Measurements from ENCODE around the gene BRIX1. TPM values are rescaled to one million over a fixed set of nuclear protein-coding genes. Genes with fewer than 3 reads are reported as not detected.

Gene BRIX1
- total and polyA plus RNA-seq, 9 of the 15 experiments (the other 6 are each of a cell fraction or from before 2014, with no cell fraction given) = 115 to 193 (median 159) TPM

GRCh38 chr5:34924462-34924765 is 8.9 kb downstream of the BRIX1 start:
- POLR2A ChIA-PET = interaction anchor here (4.2 kb wide), 1 partner anchor 9 kb away, joined by 37 read pairs; the partner anchor contains the start of genes BRIX1 and RAD1
- Histone ChIP-seq H2AFZ (ENCODE audit: low read depth, low read length) (no peak overlapping the region), H3K36me3 (ENCODE audit: control insufficient read depth, insufficient read depth, low read length) (peaks cover 87% of the 10 kb centered on the region), H4K20me1 (replicated peaks; ENCODE audit: control insufficient read depth, insufficient read depth, low read length) (no peaks in the 10 kb centered on the region), H3K4me3 (no peak overlapping the region), H3K4me2 (ENCODE audit: insufficient read depth, low read length) (no peak overlapping the region), H3K9me3 (replicated peaks; ENCODE audit: control insufficient read depth, insufficient read depth, low read depth, low read length) (no peaks in the 10 kb centered on the region), H3K4me1 (replicated peaks in 1 of 2; ENCODE audit: control insufficient read depth in 2 of 2, insufficient read depth in 2 of 2, low read length in 2 of 2) (peaks cover 16 to 24% of the 10 kb centered on the region in 2 experiments), H3K27me3 (ENCODE audit: control insufficient read depth in 2 of 2, insufficient read depth in 2 of 2, low read length in 2 of 2) (no peaks in the 10 kb centered on the region), H3K27ac (ENCODE audit: extremely low read depth, low read depth, low read length) (peak overlapping the region; percentile 78; the same call in 2 of the 3 replicates), H3K79me2 (ENCODE audit: control insufficient read depth, insufficient read depth, low read length) (peaks cover 64% of the 10 kb centered on the region), H3K9me1 (ENCODE audit: control insufficient read depth, insufficient read depth, low read length) (no peaks in the 10 kb centered on the region), H3K9ac (ENCODE audit: insufficient read depth in 1 of 2, low read depth in 2 of 2, low read length in 2 of 2) (no peak overlapping the region)
- CTCF ChIA-PET (ENCODE audit: low intra/inter-chr PET ratio) = no interaction called here
- in situ Hi-C loops (cut with MboI) (loop anchor here (25.0 kb wide), 1 partner anchor 1462 kb away; no protein-coding TSS in a partner anchor), intact Hi-C loops (cut with micrococcal nuclease) (no loop called here)
- no peak for FAIRE-seq
- 0 out of 4 replicates have a peak, but pooled peaks of 1 of the 2 experiments have one; percentile 5 for TF ChIP-seq KDM4B (IDR thresholded peaks at IDR 0.05; ENCODE audit: borderline replicate concordance in 2 of 2, low read depth in 1 of 2)
- TF ChIP-seq LARP7 (IDR thresholded peaks at IDR 0.05) = no peak
- 0 out of 4 replicates have a peak, but pooled peaks of 1 of the 2 experiments have one; percentile 4 for TF ChIP-seq CSDE1 (IDR thresholded peaks at IDR 0.05)
- 0 out of 2 replicates have a peak, but pooled peaks have one; percentile 6 for TF ChIP-seq POLR2H (tag; IDR thresholded peaks at IDR 0.05; ENCODE audit: low read depth)
- TF ChIP-seq GTF2E2 (tag; IDR thresholded peaks at IDR 0.05) = 0 out of 2 replicates have a peak, but pooled peaks have one; percentile 21
- no peak for TF ChIP-seq CBFA2T2 (conservative IDR thresholded peaks at IDR 0.05)
- no peak for DNase-seq (ENCODE audit: extremely low read depth in 1 of 4, low spot score in 3 of 4)
- BruUV-seq (replicated peaks) = no TSS peak
- no peak for ATAC-seq

- Histone ChIP-seq H4K20me1 (replicated peaks; ENCODE audit: control insufficient read depth, insufficient read depth, low read length) (no peaks in the 10 kb centered on the region), H3K9me3 (replicated peaks; ENCODE audit: control insufficient read depth, insufficient read depth, low read depth, low read length) (no peaks in the 10 kb centered on the region), H2AFZ (ENCODE audit: low read depth, low read length) (no peak overlapping the region), H3K9me1 (ENCODE audit: control insufficient read depth, insufficient read depth, low read length) (no peaks in the 10 kb centered on the region), H3K27me3 (ENCODE audit: control insufficient read depth in 2 of 2, insufficient read depth in 2 of 2, low read length in 2 of 2) (no peaks in the 10 kb centered on the region), H3K4me1 (replicated peaks in 1 of 2; ENCODE audit: control insufficient read depth in 2 of 2, insufficient read depth in 2 of 2, low read length in 2 of 2) (peaks cover 22 to 29% of the 10 kb centered on the region in 2 experiments), H3K9ac (ENCODE audit: insufficient read depth in 1 of 2, low read depth in 2 of 2, low read length in 2 of 2) (no peak overlapping the region), H3K4me2 (ENCODE audit: insufficient read depth, low read length) (no peak overlapping the region), H3K79me2 (ENCODE audit: control insufficient read depth, insufficient read depth, low read length) (peaks cover 62% of the 10 kb centered on the region), H3K27ac (ENCODE audit: extremely low read depth, low read depth, low read length) (peak overlapping the region; percentile 14; the same call in 1 of the 3 replicates), H3K36me3 (ENCODE audit: control insufficient read depth, insufficient read depth, low read length) (peaks cover 67% of the 10 kb centered on the region), H3K4me3 (no peak overlapping the region)
- ChIA-PET CTCF (ENCODE audit: low intra/inter-chr PET ratio) (no interaction called here), POLR2A (interaction anchor here (4.2 kb wide), 1 partner anchor 11 kb away, joined by 37 read pairs; the partner anchor contains the start of genes BRIX1 and RAD1)
- no TSS peak for BruUV-seq (replicated peaks)
- no peak for DNase-seq (ENCODE audit: extremely low read depth in 1 of 4, low spot score in 3 of 4)
- in situ Hi-C loops (cut with MboI) (no loop called here), intact Hi-C loops (cut with micrococcal nuclease) (no loop called here)
- TF ChIP-seq POLR2A (conservative IDR thresholded peaks at IDR 0.05) (peak; percentile 61; the same call in 1 of the 2 replicates), ZNF778 (CRISPR knock-in tag; IDR thresholded peaks at IDR 0.05) (no peak), PML (IDR thresholded peaks at IDR 0.05; ENCODE audit: low read length) (0 out of 2 replicates have a peak, but pooled peaks have one; percentile 31), SUPT5H (IDR thresholded peaks at IDR 0.05) (peak; percentile 63), POLR2B (IDR thresholded peaks at IDR 0.05; ENCODE audit: low read depth, partially characterized antibody) (peak; percentile 51)
- WGBS (ENCODE audit: insufficient coverage, low coverage, missing lambda C conversion rate) = 85% methylated on average over 3 of the region's 3 CpGs
- no peak for FAIRE-seq
- ATAC-seq = no peak
Measured at GRCh38 chr5:34926318-34926888, 10.9 kb downstream of the BRIX1 start.

Measured in K562 (cell line).